ENCODE data around the gene ZEB2. TPM values are rescaled to one million over a fixed set of nuclear protein-coding genes. Genes with fewer than 3 reads are reported as not detected.
A peak's percentile ranks its signal among the peaks of the same experiment; 100 is the strongest.

Gene ZEB2
- total and polyA plus RNA-seq, 2 donors from 2014 or later: 8.3 to 136 TPM

DNA sequence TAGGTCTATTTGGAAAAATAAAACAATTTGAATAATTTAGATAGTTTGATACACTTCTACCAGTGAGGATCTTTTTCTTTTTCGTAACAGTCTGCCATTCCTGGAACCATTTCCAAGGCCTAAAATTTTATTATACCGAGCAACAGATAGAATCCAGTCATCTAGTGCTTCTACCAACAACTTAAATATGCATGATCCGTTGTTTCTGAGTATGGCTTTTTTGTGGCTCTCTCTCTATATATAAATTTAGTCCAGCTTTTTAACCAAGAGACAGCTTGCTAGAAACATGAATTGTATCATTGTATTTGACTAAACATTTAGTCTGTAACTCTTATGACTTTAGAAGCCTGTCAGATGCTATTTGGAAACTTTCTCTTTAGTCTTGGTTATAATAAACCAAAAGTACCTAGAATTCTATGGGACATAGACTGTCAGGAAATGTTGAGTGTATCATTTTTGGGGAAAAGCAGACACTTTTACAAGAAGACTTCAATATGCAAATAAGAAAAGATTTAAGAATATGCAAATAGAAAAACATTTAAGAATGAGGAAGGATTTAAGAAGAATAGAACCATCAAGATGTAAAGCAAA lies 161.4 kb downstream of the ZEB2 start:
- H3K9ac ChIP-seq (ENCODE audit: low read length in 3 of 3): no peak overlapping the region
- H3K9me3 ChIP-seq (ENCODE audit: control insufficient read depth in 2 of 3, insufficient read depth in 1 of 3, low read length in 3 of 3): no peaks in the 10 kb centered on the region
- H3K27me3 ChIP-seq (ENCODE audit: control insufficient read depth, insufficient read depth, low read length): no peaks in the 10 kb centered on the region
- DNase-seq (no peak), FAIRE-seq (no peak)
- TF ChIP-seq, protein P1, sequence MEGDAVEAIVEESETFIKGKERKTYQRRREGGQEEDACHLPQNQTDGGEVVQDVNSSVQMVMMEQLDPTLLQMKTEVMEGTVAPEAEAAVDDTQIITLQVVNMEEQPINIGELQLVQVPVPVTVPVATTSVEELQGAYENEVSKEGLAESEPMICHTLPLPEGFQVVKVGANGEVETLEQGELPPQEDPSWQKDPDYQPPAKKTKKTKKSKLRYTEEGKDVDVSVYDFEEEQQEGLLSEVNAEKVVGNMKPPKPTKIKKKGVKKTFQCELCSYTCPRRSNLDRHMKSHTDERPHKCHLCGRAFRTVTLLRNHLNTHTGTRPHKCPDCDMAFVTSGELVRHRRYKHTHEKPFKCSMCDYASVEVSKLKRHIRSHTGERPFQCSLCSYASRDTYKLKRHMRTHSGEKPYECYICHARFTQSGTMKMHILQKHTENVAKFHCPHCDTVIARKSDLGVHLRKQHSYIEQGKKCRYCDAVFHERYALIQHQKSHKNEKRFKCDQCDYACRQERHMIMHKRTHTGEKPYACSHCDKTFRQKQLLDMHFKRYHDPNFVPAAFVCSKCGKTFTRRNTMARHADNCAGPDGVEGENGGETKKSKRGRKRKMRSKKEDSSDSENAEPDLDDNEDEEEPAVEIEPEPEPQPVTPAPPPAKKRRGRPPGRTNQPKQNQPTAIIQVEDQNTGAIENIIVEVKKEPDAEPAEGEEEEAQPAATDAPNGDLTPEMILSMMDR (IDR thresholded peaks at IDR 0.05; ENCODE audit: borderline replicate concordance, extremely low read depth, insufficient read depth): no peak
- no peak overlapping the region for H3K27ac ChIP-seq (ENCODE audit: low read depth in 2 of 2, low read length in 2 of 2)
- no peaks in the 10 kb centered on the region for H3K36me3 ChIP-seq (ENCODE audit: control insufficient read depth in 2 of 3, insufficient read depth in 3 of 3, low read length in 3 of 3)
- no peak overlapping the region for H3K4me3 ChIP-seq (ENCODE audit: low read length in 3 of 3)
- no peaks in the 10 kb centered on the region for H3K4me1 ChIP-seq (ENCODE audit: control insufficient read depth in 2 of 3, insufficient read depth in 2 of 3, low read depth in 1 of 3, low read length in 3 of 3)
- intact Hi-C loops (cut with DNase I): no loop called here

- DNase-seq: peak in 1 of 5 donors; percentile 22
- intact Hi-C loops (cut with DNase I): no loop called here
- Histone ChIP-seq H3K27ac (ENCODE audit: low read depth in 2 of 2, low read length in 2 of 2) (peak overlapping the region in 1 of 2 donors; percentile 41), H3K4me1 (ENCODE audit: control insufficient read depth in 2 of 3, insufficient read depth in 2 of 3, low read depth in 1 of 3, low read length in 3 of 3) (no peaks in the 10 kb centered on the region), H3K9me3 (ENCODE audit: control insufficient read depth in 2 of 3, insufficient read depth in 1 of 3, low read length in 3 of 3) (no peaks in the 10 kb centered on the region), H3K4me3 (ENCODE audit: low read length in 3 of 3) (no peak overlapping the region), H3K9ac (ENCODE audit: low read length in 3 of 3) (no peak overlapping the region), H3K27me3 (ENCODE audit: control insufficient read depth, insufficient read depth, low read length) (no peaks in the 10 kb centered on the region), H3K36me3 (ENCODE audit: control insufficient read depth in 2 of 3, insufficient read depth in 3 of 3, low read length in 3 of 3) (no peaks in the 10 kb centered on the region)
- TF ChIP-seq, protein P1 (IDR thresholded peaks at IDR 0.05; ENCODE audit: borderline replicate concordance, extremely low read depth, insufficient read depth): no peak
- FAIRE-seq: no peak
Observed at GRCh38 chr2:144357623-144358373, 162.1 kb downstream of the ZEB2 start.

DNA sequence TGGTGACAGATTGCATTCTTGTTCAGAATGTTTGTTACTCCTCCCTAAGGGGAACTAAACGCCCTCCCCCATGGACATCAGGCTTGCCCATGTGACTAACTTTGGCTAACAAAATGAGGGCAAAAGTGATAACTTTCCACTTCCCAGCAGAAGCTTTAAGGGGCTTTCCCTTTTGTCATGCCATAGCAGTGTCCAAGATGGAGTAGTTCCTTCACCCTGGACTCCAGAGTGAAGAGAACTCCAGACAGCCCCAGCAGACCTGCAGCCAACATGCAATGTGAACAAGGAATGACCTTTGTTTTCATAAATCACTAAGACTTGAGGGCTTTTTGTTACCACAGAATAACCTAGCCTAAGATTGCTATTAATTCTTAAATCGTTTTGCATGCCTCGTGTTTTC lies 163.5 kb downstream of the ZEB2 start:
- H3K36me3 ChIP-seq (ENCODE audit: control insufficient read depth in 2 of 3, insufficient read depth in 3 of 3, low read length in 3 of 3): no peaks in the 10 kb centered on the region
- DNase-seq: no peak
- H3K27me3 ChIP-seq (ENCODE audit: control insufficient read depth, insufficient read depth, low read length): no peaks in the 10 kb centered on the region
- H3K9me3 ChIP-seq (ENCODE audit: control insufficient read depth in 2 of 3, insufficient read depth in 1 of 3, low read length in 3 of 3): no peaks in the 10 kb centered on the region
- no peak overlapping the region for H3K27ac ChIP-seq (ENCODE audit: low read depth in 2 of 2, low read length in 2 of 2)
- TF ChIP-seq, protein P1 (IDR thresholded peaks at IDR 0.05; ENCODE audit: borderline replicate concordance, extremely low read depth, insufficient read depth): no peak
- no peaks in the 10 kb centered on the region for H3K4me1 ChIP-seq (ENCODE audit: control insufficient read depth in 2 of 3, insufficient read depth in 2 of 3, low read depth in 1 of 3, low read length in 3 of 3)
- no peak for FAIRE-seq
- H3K4me3 ChIP-seq (ENCODE audit: low read length in 3 of 3): no peak overlapping the region
- intact Hi-C loops (cut with DNase I): no loop called here
- no peak overlapping the region for H3K9ac ChIP-seq (ENCODE audit: low read length in 3 of 3)

Data from kidney (tissue), 14 donors.